Esophagus muscularis mucosa (tissue), 4 donors: ENCODE data around the gene CACNA2D3.

Experiments
- EP300 ChIP-seq: sonication (generic); formaldehyde crosslinking; IDR thresholded peaks from one replicate; pipeline ENCODE4 v1.6.1; 2017; ENCODE audit warnings: antibody characterized with exemption
- POLR2A ChIP-seq: fragments of 450-650 bp; IDR thresholded peaks from one replicate; pipeline ENCODE4 v1.6.1; 2017; ENCODE audit warnings: antibody characterized with exemption, moderate library complexity, mild to moderate bottlenecking, low read depth
- POLR2AphosphoS5 ChIP-seq, 2 donors: sonication (generic); formaldehyde crosslinking; IDR thresholded peaks; one replicate each; pipeline ENCODE4 v1.6.1; 2017; ENCODE audit warnings: antibody characterized with exemption in 2 of 2
- TF ChIP-seq, protein P1 (sequence below), 3 experiments: fragments of 200-600 bp in 2 of 3; fragments of 450-650 bp in 1 of 3; sonication (generic) in 2 of 3; IDR thresholded peaks; one replicate each; pipeline ENCODE4 v1.5.1; 2017 to 2019; ENCODE audit warnings: antibody characterized with exemption in 3 of 3, mild to moderate bottlenecking in 2 of 3, moderate library complexity in 1 of 3

DNA sequence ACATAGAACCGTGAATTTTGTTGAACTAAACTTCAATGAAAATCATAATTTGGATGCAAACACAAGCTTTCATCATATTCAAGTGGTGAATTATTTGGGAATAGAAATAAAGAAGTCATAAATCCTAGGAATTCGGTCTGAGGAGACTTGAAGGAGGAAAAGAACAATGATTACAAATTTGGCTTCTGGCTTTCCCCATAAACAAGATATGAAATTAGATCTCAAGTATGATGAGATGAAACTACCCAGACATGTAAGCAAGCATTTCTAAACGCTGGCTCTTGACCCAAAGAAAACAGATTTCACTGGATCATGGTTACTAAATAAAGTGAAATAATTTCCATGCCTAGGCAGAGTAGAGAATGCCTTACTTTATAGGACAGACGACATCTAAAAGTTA lies 952.4 kb downstream of the CACNA2D3 start:
- TF ChIP-seq, protein P1, sequence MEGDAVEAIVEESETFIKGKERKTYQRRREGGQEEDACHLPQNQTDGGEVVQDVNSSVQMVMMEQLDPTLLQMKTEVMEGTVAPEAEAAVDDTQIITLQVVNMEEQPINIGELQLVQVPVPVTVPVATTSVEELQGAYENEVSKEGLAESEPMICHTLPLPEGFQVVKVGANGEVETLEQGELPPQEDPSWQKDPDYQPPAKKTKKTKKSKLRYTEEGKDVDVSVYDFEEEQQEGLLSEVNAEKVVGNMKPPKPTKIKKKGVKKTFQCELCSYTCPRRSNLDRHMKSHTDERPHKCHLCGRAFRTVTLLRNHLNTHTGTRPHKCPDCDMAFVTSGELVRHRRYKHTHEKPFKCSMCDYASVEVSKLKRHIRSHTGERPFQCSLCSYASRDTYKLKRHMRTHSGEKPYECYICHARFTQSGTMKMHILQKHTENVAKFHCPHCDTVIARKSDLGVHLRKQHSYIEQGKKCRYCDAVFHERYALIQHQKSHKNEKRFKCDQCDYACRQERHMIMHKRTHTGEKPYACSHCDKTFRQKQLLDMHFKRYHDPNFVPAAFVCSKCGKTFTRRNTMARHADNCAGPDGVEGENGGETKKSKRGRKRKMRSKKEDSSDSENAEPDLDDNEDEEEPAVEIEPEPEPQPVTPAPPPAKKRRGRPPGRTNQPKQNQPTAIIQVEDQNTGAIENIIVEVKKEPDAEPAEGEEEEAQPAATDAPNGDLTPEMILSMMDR (IDR thresholded peaks at IDR 0.05), result no peak
- TF ChIP-seq POLR2A (no peak), POLR2AphosphoS5 (IDR thresholded peaks at IDR 0.05) (no peak), EP300 (no peak)
